ENCODE measurements around the gene SMIM26. TPM values are rescaled to one million over a fixed set of nuclear protein-coding genes. Genes with fewer than 3 reads are reported as not detected.

The SMIM26 gene
- total and polyA plus RNA-seq, 9 of the 15 experiments (the other 6 are each of a cell fraction or from before 2014, with no cell fraction given): 46.9 to 186 (median 86.5) TPM

GRCh38 chr20:18587665-18588573, 20.7 kb downstream of the SMIM26 start, which contains the start of gene DTD1 (continued):
- TF ChIP-seq, protein P1, sequence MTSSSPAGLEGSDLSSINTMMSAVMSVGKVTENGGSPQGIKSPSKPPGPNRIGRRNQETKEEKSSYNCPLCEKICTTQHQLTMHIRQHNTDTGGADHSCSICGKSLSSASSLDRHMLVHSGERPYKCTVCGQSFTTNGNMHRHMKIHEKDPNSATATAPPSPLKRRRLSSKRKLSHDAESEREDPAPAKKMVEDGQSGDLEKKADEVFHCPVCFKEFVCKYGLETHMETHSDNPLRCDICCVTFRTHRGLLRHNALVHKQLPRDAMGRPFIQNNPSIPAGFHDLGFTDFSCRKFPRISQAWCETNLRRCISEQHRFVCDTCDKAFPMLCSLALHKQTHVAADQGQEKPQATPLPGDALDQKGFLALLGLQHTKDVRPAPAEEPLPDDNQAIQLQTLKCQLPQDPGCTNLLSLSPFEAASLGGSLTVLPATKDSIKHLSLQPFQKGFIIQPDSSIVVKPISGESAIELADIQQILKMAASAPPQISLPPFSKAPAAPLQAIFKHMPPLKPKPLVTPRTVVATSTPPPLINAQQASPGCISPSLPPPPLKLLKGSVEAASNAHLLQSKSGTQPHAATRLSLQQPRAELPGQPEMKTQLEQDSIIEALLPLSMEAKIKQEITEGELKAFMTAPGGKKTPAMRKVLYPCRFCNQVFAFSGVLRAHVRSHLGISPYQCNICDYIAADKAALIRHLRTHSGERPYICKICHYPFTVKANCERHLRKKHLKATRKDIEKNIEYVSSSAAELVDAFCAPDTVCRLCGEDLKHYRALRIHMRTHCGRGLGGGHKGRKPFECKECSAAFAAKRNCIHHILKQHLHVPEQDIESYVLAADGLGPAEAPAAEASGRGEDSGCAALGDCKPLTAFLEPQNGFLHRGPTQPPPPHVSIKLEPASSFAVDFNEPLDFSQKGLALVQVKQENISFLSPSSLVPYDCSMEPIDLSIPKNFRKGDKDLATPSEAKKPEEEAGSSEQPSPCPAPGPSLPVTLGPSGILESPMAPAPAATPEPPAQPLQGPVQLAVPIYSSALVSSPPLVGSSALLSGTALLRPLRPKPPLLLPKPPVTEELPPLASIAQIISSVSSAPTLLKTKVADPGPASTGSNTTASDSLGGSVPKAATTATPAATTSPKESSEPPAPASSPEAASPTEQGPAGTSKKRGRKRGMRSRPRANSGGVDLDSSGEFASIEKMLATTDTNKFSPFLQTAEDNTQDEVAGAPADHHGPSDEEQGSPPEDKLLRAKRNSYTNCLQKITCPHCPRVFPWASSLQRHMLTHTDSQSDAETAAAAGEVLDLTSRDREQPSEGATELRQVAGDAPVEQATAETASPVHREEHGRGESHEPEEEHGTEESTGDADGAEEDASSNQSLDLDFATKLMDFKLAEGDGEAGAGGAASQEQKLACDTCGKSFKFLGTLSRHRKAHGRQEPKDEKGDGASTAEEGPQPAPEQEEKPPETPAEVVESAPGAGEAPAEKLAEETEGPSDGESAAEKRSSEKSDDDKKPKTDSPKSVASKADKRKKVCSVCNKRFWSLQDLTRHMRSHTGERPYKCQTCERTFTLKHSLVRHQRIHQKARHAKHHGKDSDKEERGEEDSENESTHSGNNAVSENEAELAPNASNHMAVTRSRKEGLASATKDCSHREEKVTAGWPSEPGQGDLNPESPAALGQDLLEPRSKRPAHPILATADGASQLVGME (CRISPR knock-in tag; IDR thresholded peaks at IDR 0.05): no peak

GRCh38 chr20:18588574-18588933, 21.3 kb downstream of the SMIM26 start:
- peak in 2 of 4 experiments; percentile 11 to 13 for DNase-seq (ENCODE audit: extremely low read depth in 1 of 4, low spot score in 3 of 4)
- 5% methylated on average over 18 of the region's 18 CpGs for WGBS (ENCODE audit: insufficient coverage, low coverage, missing lambda C conversion rate)
- TF ChIP-seq, protein P2, sequence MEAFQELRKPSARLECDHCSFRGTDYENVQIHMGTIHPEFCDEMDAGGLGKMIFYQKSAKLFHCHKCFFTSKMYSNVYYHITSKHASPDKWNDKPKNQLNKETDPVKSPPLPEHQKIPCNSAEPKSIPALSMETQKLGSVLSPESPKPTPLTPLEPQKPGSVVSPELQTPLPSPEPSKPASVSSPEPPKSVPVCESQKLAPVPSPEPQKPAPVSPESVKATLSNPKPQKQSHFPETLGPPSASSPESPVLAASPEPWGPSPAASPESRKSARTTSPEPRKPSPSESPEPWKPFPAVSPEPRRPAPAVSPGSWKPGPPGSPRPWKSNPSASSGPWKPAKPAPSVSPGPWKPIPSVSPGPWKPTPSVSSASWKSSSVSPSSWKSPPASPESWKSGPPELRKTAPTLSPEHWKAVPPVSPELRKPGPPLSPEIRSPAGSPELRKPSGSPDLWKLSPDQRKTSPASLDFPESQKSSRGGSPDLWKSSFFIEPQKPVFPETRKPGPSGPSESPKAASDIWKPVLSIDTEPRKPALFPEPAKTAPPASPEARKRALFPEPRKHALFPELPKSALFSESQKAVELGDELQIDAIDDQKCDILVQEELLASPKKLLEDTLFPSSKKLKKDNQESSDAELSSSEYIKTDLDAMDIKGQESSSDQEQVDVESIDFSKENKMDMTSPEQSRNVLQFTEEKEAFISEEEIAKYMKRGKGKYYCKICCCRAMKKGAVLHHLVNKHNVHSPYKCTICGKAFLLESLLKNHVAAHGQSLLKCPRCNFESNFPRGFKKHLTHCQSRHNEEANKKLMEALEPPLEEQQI (IDR thresholded peaks at IDR 0.05): no peak
- TF ChIP-seq ZFP30 (CRISPR knock-in tag; IDR thresholded peaks at IDR 0.05; ENCODE audit: borderline replicate concordance): no peak
- TF ChIP-seq PBX2 (CRISPR knock-in tag; IDR thresholded peaks at IDR 0.05; ENCODE audit: low read depth): no peak
- TF ChIP-seq PBX2 (tag; conservative IDR thresholded peaks at IDR 0.05; ENCODE audit: low read depth): 0 out of 2 replicates have a peak, but pooled peaks have one; percentile 10
- no peak for TF ChIP-seq ADNP (tag; IDR thresholded peaks at IDR 0.05)
- peak; percentile 25; the same call in 1 of the 2 replicates for TF ChIP-seq ZBTB7A (IDR thresholded peaks at IDR 0.05; ENCODE audit: borderline replicate concordance, control insufficient read depth, low read depth, low read length)

More at GRCh38 chr20:18588574-18588933, 21.3 kb downstream of the SMIM26 start:
- H3K9me3 ChIP-seq (replicated peaks; ENCODE audit: control insufficient read depth, insufficient read depth, low read depth, low read length): no peaks in the 10 kb centered on the region
- in situ Hi-C loops (cut with MboI) (no loop called here), intact Hi-C loops (cut with micrococcal nuclease) (no loop called here)
- peaks cover 8 to 13% of the 10 kb centered on the region in 2 experiments for H3K4me1 ChIP-seq (replicated peaks in 1 of 2; ENCODE audit: control insufficient read depth in 2 of 2, insufficient read depth in 2 of 2, low read length in 2 of 2)
- H3K9ac ChIP-seq (ENCODE audit: insufficient read depth in 1 of 2, low read depth in 2 of 2, low read length in 2 of 2): peak overlapping the region; percentile 73 to 88; a peak in 3 of 4 replicates
- no peaks in the 10 kb centered on the region for H4K20me1 ChIP-seq (replicated peaks; ENCODE audit: control insufficient read depth, insufficient read depth, low read length)
- no peaks in the 10 kb centered on the region for H3K9me1 ChIP-seq (ENCODE audit: control insufficient read depth, insufficient read depth, low read length)
- H3K79me2 ChIP-seq (ENCODE audit: control insufficient read depth, insufficient read depth, low read length): peaks cover 4% of the 10 kb centered on the region; the same call in 2 of the 3 replicates
- peak overlapping the region; percentile 80 for H3K4me2 ChIP-seq (ENCODE audit: insufficient read depth, low read length)
- H3K4me3 ChIP-seq: peak overlapping the region; percentile 70
- no peaks in the 10 kb centered on the region for H3K27me3 ChIP-seq (ENCODE audit: control insufficient read depth in 2 of 2, insufficient read depth in 2 of 2, low read length in 2 of 2)
- H3K36me3 ChIP-seq (ENCODE audit: control insufficient read depth, insufficient read depth, low read length): no peaks in the 10 kb centered on the region
- BruUV-seq (replicated peaks): no TSS peak
- H3K27ac ChIP-seq (ENCODE audit: extremely low read depth, low read depth, low read length): peak overlapping the region; percentile 66; the same call in 1 of the 3 replicates
- no peak for ATAC-seq
- FAIRE-seq: no peak
- ChIA-PET CTCF (ENCODE audit: low intra/inter-chr PET ratio) (no interaction called here), POLR2A (interaction anchor here (0.7 to 1.1 kb wide), 2 partner anchors 17 to 26 kb away, joined by 3 to 5 read pairs; no protein-coding TSS in a partner anchor)
- H2AFZ ChIP-seq (ENCODE audit: low read depth, low read length): peak overlapping the region; percentile 90
